Fibroblast of pulmonary artery (primary cell): ENCODE results near the gene LSM3.

Experiments used
- DNase-seq: peaks from one replicate; pipeline ENCODE4 v3.0.0-alpha.2; 2010; ENCODE audit warnings: low read depth
- H3K4me3 ChIP-seq: replicated peaks from 2 replicates; pipeline ENCODE4 v1.5.1; 2011; ENCODE audit warnings: low read depth, mild to moderate bottlenecking, control low read depth, low read length, moderate library complexity
- CTCF ChIP-seq: IDR thresholded peaks from 2 replicates; pipeline ENCODE4 v1.5.1; 2011; ENCODE audit warnings: mild to moderate bottlenecking, control low read depth, low read length, inconsistent platforms; ENCODE audit errors: missing control alignments

Gene LSM3

GRCh38 chr3:14138878-14139655 lies 39.5 kb upstream of the LSM3 start:
- H3K4me3 ChIP-seq = no peak overlapping the region
- TF ChIP-seq CTCF = no peak
- DNase-seq = no peak

- H3K4me3 ChIP-seq = no peak overlapping the region
- no peak for TF ChIP-seq CTCF
- no peak for DNase-seq
Observed at GRCh38 chr3:14139771-14140170, 38.8 kb upstream of the LSM3 start.

GRCh38 chr3:14140668-14141067 lies 37.9 kb upstream of the LSM3 start:
- no peak for DNase-seq
- no peak overlapping the region for H3K4me3 ChIP-seq
- no peak for TF ChIP-seq CTCF

GRCh38 chr3:14141144-14141543 lies 37.5 kb upstream of the LSM3 start:
- no peak for TF ChIP-seq CTCF
- no peak overlapping the region for H3K4me3 ChIP-seq
- DNase-seq = no peak

- H3K4me3 ChIP-seq = no peak overlapping the region
- TF ChIP-seq CTCF = no peak
- DNase-seq = no peak
Observed at GRCh38 chr3:14141602-14142341, 36.8 kb upstream of the LSM3 start.

GRCh38 chr3:14142567-14143270 lies 35.9 kb upstream of the LSM3 start:
- TF ChIP-seq CTCF = no peak
- DNase-seq = no peak

More at GRCh38 chr3:14142567-14143270, 35.9 kb upstream of the LSM3 start:
- no peak overlapping the region for H3K4me3 ChIP-seq
